ENCODE measurements around the gene SERPIND1. TPM values are rescaled to one million over a fixed set of nuclear protein-coding genes. Genes with fewer than 3 reads are reported as not detected.

SERPIND1 gene
- polyA plus RNA-seq, 3 donors from 2014 or later = 0.43 TPM; not detected in 2

DNA sequence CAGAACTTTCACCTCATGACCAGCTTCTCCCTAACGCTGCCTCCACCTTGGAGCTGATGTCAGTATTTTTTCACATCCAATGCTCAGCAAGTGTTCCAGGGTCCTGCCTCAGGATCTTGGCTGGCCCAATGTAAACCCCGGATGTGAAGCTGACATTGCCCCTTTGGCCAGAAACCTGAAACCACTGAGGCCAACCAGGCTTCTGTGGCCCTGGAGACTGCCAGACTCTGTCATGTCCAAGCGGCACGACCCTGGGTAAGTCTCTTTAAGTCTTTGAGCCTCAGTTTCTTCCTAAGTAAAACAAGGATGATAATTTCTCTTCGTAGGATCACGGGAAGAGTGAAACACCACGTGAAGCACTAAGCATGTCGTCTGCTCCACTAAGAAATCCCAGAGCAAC is 22.8 kb downstream of the SERPIND1 start:
- Mint-ChIP-seq H3K27me3 (ENCODE audit: low read depth in 3 of 3) (peaks cover 0 to 7% (median 1%) of the 10 kb centered on the region in 3 donors), H3K4me1 (no peaks in the 10 kb centered on the region), H3K4me3 (no peak overlapping the region), H3K36me3 (peaks cover 21 to 62% (median 36%) of the 10 kb centered on the region in 3 donors), H3K9me3 (no peaks in the 10 kb centered on the region), H3K27ac (peak overlapping the region in 1 of 6 donors; percentile 9)
- no peak for DNase-seq

DNA sequence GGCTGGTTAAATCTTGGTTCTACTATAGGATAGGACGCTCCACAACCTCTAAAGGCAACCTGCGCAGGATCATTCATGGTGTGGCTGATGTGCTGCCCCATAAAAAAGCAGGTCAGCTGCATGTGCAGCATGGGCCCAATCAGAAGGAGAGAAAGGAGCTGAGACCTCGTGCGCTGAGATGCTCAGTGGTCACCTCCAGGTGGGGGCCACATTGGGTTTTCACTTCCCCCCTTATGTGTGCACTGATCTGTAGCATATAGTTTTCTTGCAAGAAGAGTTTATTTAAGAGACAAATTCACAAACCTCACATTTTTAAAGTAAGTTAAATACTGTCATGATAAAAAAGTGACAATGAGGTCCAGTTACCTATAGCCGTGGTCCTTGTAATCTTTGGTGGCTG is 24.3 kb downstream of the SERPIND1 start:
- Mint-ChIP-seq H3K9me3 (no peaks in the 10 kb centered on the region), H3K27me3 (ENCODE audit: low read depth in 3 of 3) (peaks cover 0 to 5% (median 1%) of the 10 kb centered on the region in 3 donors), H3K27ac (no peak overlapping the region), H3K36me3 (peaks cover 26 to 65% (median 40%) of the 10 kb centered on the region in 3 donors), H3K4me3 (no peak overlapping the region), H3K4me1 (no peaks in the 10 kb centered on the region)
- DNase-seq = no peak

DNA sequence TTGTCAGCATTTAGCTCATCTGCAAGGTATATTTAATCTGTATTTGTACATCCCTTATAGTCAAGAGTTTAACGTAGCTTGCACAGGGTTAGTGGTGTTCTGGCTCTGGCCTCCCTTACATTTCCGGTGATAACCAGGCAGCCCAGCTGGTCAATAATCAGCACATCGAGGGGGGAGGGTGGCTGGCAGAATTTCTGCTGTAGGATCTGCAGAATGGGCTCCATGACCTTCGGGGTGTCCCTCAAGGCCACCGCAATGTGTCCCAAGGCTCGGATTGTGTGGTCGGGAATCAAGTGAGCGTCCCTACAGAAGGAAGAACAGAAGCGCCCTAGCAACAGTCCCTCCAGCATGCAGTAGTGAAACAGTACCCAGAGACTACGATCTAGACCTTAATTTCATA is 25.1 kb downstream of the SERPIND1 start:
- H3K27ac Mint-ChIP-seq = no peak overlapping the region
- H3K4me3 Mint-ChIP-seq = no peak overlapping the region
- no peak for DNase-seq
- no peaks in the 10 kb centered on the region for H3K9me3 Mint-ChIP-seq
- peaks cover 26 to 67% (median 41%) of the 10 kb centered on the region in 3 donors for H3K36me3 Mint-ChIP-seq
- no peaks in the 10 kb centered on the region for H3K4me1 Mint-ChIP-seq
- H3K27me3 Mint-ChIP-seq (ENCODE audit: low read depth in 3 of 3) = peaks cover 0 to 5% (median 1%) of the 10 kb centered on the region in 3 donors

GRCh38 chr22:20799449-20799848 is 25.5 kb downstream of the SERPIND1 start:
- Mint-ChIP-seq H3K27ac (no peak overlapping the region), H3K9me3 (no peaks in the 10 kb centered on the region), H3K4me1 (no peaks in the 10 kb centered on the region), H3K27me3 (ENCODE audit: low read depth in 3 of 3) (peaks cover 0 to 5% (median 1%) of the 10 kb centered on the region in 3 donors), H3K4me3 (no peak overlapping the region), H3K36me3 (peaks cover 30 to 71% (median 45%) of the 10 kb centered on the region in 3 donors)
- no peak for DNase-seq

DNA sequence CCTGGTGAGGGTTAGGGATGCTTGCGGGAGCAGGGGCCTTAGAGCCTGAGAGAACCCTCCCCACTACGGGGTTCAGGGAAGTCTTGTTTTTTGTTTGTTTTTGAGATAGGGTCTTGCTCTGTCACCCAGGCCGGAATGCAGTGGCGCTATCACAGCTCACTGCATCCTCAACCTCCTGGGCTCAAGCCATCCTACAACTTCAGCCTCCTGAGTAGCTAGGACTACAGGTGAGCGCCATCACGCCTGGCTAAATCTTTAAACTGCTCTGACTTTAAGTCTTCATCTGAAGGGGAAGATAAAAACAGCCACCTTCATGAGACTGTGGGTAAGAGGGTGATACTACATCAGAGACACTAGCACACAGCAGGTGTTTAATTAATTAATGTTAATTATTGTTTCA is 28.5 kb downstream of the SERPIND1 start:
- H3K27me3 Mint-ChIP-seq (ENCODE audit: low read depth in 3 of 3) = peaks cover 0 to 2% (median 1%) of the 10 kb centered on the region in 3 donors
- H3K4me3 Mint-ChIP-seq = no peak overlapping the region
- H3K4me1 Mint-ChIP-seq = no peaks in the 10 kb centered on the region
- peak overlapping the region in 1 of 6 donors; percentile 5 for H3K27ac Mint-ChIP-seq
- peaks cover 33 to 68% (median 53%) of the 10 kb centered on the region in 3 donors for H3K36me3 Mint-ChIP-seq
- DNase-seq = no peak
- no peaks in the 10 kb centered on the region for H3K9me3 Mint-ChIP-seq

GRCh38 chr22:20802922-20803553 is 29.1 kb downstream of the SERPIND1 start:
- Mint-ChIP-seq H3K9me3 (no peaks in the 10 kb centered on the region), H3K27me3 (ENCODE audit: low read depth in 3 of 3) (peaks cover 0 to 2% (median 1%) of the 10 kb centered on the region in 3 donors), H3K4me1 (no peaks in the 10 kb centered on the region), H3K4me3 (no peak overlapping the region), H3K36me3 (peaks cover 36 to 66% (median 55%) of the 10 kb centered on the region in 3 donors), H3K27ac (peak overlapping the region in 2 of 6 donors; percentile 5 to 34)
- no peak for DNase-seq

- Mint-ChIP-seq H3K9me3 (no peaks in the 10 kb centered on the region), H3K4me3 (no peak overlapping the region), H3K36me3 (peaks cover 36 to 60% (median 53%) of the 10 kb centered on the region in 3 donors), H3K27me3 (ENCODE audit: low read depth in 3 of 3) (peaks cover 0 to 2% (median 1%) of the 10 kb centered on the region in 3 donors), H3K4me1 (peaks cover 0 to 2% of the 10 kb centered on the region in 2 donors), H3K27ac (no peak overlapping the region)
- peak; percentile 5 to 11 (median 6) for DNase-seq
These were observed 29.9 kb downstream of the SERPIND1 start for GRCh38 chr22:20803696-20804324.

DNA sequence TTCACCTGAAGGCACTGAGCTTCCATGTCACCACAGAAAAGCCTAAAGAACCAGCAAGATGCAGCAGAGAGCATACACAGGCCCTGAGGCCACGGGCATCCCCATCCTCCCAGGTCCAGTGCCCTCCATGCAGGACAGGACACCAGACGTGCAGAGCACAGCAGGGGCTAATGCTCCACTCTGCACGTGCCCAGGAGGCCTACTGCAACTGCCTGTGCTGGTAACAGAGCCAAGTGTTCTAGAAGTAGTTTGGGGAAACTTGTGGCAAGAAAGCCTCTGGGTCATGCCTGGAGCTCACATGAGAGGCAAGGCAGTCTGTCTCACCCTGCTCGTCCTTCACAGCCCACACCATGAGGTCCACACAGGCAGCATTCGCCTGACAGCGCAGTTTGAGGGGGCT is 30.7 kb downstream of the SERPIND1 start:
- Mint-ChIP-seq H3K27me3 (ENCODE audit: low read depth in 3 of 3) (peaks cover 0 to 2% (median 1%) of the 10 kb centered on the region in 3 donors), H3K9me3 (no peaks in the 10 kb centered on the region), H3K27ac (peak overlapping the region in 3 of 6 donors; percentile 55 to 81 (median 62)), H3K4me1 (peaks cover 2 to 4% of the 10 kb centered on the region in 2 donors), H3K36me3 (peaks cover 36 to 51% (median 48%) of the 10 kb centered on the region in 3 donors), H3K4me3 (no peak overlapping the region)
- DNase-seq = no peak

DNA sequence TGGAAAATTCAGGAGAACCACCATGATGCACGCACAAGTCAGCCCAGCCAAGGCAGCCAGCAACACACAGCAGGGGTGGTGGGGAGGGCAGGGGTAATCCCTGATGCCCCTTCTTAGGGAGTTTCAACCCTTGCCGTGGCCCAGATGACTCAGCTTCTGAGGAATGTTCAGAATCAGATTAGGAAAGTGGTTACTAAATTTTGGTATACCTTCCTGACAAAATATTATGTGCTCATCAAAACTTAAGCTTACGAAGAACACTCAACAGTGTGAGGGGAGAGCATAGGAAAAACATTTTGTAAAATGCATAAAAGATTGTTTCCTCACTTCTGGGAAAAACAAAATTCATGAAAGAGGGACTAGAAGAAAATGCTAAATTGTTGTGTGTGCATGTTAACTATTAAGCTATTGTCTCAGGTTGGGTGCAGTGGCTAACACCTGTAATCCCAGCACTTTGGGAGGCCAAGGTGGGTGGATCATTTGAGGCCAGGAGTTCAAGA is 32.1 kb downstream of the SERPIND1 start:
- peaks cover 0 to 2% (median 1%) of the 10 kb centered on the region in 3 donors for H3K27me3 Mint-ChIP-seq (ENCODE audit: low read depth in 3 of 3)
- H3K4me3 Mint-ChIP-seq = no peak overlapping the region
- no peak for DNase-seq
- peaks cover 8 to 16% of the 10 kb centered on the region in 2 donors for H3K4me1 Mint-ChIP-seq
- H3K36me3 Mint-ChIP-seq = peaks cover 35 to 52% (median 46%) of the 10 kb centered on the region in 3 donors
- H3K9me3 Mint-ChIP-seq = no peaks in the 10 kb centered on the region
- no peak overlapping the region for H3K27ac Mint-ChIP-seq

DNA sequence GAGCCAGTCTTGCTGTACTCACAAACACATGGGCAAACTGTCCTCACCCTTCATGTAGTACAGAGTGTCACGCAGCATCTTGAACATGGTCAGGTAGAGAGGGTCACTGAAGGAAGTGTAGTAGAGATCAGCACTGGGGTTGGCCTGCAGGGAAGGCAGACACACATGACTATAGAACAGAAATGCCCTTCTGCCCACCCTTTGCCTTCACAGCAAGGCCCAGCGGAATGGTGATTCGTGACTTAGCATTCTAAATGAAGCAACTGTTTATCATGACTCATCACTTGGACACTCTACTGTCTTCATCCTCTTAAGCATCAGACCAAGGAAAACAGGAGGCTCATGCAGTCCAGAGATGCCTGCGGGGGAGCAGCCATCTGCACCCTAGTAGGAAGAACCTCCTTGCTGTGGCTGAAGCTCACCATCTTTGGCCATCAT is 33.4 kb downstream of the SERPIND1 start:
- H3K27ac Mint-ChIP-seq = peak overlapping the region in 1 of 6 donors; percentile 68
- peaks cover 0 to 2% (median 2%) of the 10 kb centered on the region in 3 donors for H3K27me3 Mint-ChIP-seq (ENCODE audit: low read depth in 3 of 3)
- no peak overlapping the region for H3K4me3 Mint-ChIP-seq
- peaks cover 37 to 52% (median 41%) of the 10 kb centered on the region in 3 donors for H3K36me3 Mint-ChIP-seq
- DNase-seq = no peak
- no peaks in the 10 kb centered on the region for H3K9me3 Mint-ChIP-seq
- peaks cover 16 to 28% of the 10 kb centered on the region in 2 donors for H3K4me1 Mint-ChIP-seq

GRCh38 chr22:20808844-20809243 is 34.9 kb downstream of the SERPIND1 start:
- Mint-ChIP-seq H3K4me1 (peaks cover 16 to 29% of the 10 kb centered on the region in 2 donors), H3K4me3 (no peak overlapping the region), H3K27me3 (ENCODE audit: low read depth in 3 of 3) (peaks cover 0 to 2% (median 2%) of the 10 kb centered on the region in 3 donors), H3K36me3 (peaks cover 38 to 52% (median 39%) of the 10 kb centered on the region in 3 donors), H3K27ac (peak overlapping the region in 1 of 6 donors; percentile 67), H3K9me3 (no peaks in the 10 kb centered on the region)
- no peak for DNase-seq

GRCh38 chr22:20809538-20810185 is 35.7 kb downstream of the SERPIND1 start:
- Mint-ChIP-seq H3K9me3 (no peaks in the 10 kb centered on the region), H3K36me3 (peaks cover 32 to 49% (median 32%) of the 10 kb centered on the region in 3 donors), H3K4me1 (peaks cover 16 to 29% of the 10 kb centered on the region in 2 donors), H3K27me3 (ENCODE audit: low read depth in 3 of 3) (peaks cover 0 to 2% (median 2%) of the 10 kb centered on the region in 3 donors), H3K27ac (peak overlapping the region in 2 of 6 donors; percentile 49 to 71), H3K4me3 (no peak overlapping the region)
- no peak for DNase-seq

- DNase-seq = peak; percentile 5 to 46 (median 12)
- Mint-ChIP-seq H3K27me3 (ENCODE audit: low read depth in 3 of 3) (peaks cover under 1 to 2% (median 2%) of the 10 kb centered on the region in 3 donors), H3K9me3 (no peaks in the 10 kb centered on the region), H3K27ac (peak overlapping the region; percentile 46 to 88 (median 74)), H3K36me3 (peaks cover 29 to 46% (median 30%) of the 10 kb centered on the region in 3 donors), H3K4me1 (peaks cover 16 to 29% of the 10 kb centered on the region in 2 donors), H3K4me3 (no peak overlapping the region)
These were observed 36.7 kb downstream of the SERPIND1 start for GRCh38 chr22:20810645-20811044.

Measured in immature natural killer cell (primary cell).